GM12878 (cell line): ENCODE measurements around the gene AP1AR. TPM values are rescaled to one million over a fixed set of nuclear protein-coding genes. Genes with fewer than 3 reads are reported as not detected.

Experiments used
- ATAC-seq: fragments of 200-7000 bp; cut with Tn5 transposase; 3 replicates; pipeline ENCODE4 v1.9.1; 2020; ENCODE audit warnings: mild to moderate bottlenecking, moderate library complexity
- BruUV-seq: library from RNA; stranded (reverse); fragments of 400-500 nt; replicated peaks from 2 replicates; lab custom pipeline; 2021; lab: Mats Ljungman, UMichigan
- CTCF ChIA-PET: fragments of 300-600 bp; sonication (Branson Sonifier 250); formaldehyde crosslinking; extraction: SDS; loops from one replicate; lab custom pipeline; 2021; ENCODE audit warnings: inconsistent platforms; lab: Yijun Ruan, JAX
- POLR2A ChIA-PET: fragments of 350-600 bp; formaldehyde crosslinking; extraction: SDS; loops from one replicate; lab custom pipeline; 2021; ENCODE audit warnings: inconsistent platforms; lab: Charles Lee
- RAD21 ChIA-PET: fragments of 300-600 bp; sonication (Branson Sonifier 250); formaldehyde crosslinking; loops from one replicate; lab custom pipeline; 2023; ENCODE audit warnings: antibody characterized with exemption; ENCODE audit not compliant: unreplicated experiment; lab: Charles Lee
- SMC1A ChIA-PET: fragments of 300-600 bp; sonication (Branson Sonifier 250); formaldehyde crosslinking; loops from one replicate; lab custom pipeline; 2023; ENCODE audit not compliant: unreplicated experiment, uncharacterized antibody; lab: Charles Lee
- DNase-seq: peaks from one replicate; pipeline ENCODE4 v3.0.0-alpha.2; 2011; ENCODE audit warnings: low read depth, low spot score
- FAIRE-seq: peaks from 3 replicates; lab custom pipeline; 2011; peaks lifted over from hg19 to GRCh38; lab: Jason Lieb, UNC
- H2AFZ ChIP-seq: 2 replicates; pipeline ENCODE4 v1.6.0; 2011; ENCODE audit warnings: low read depth, low read length, control low read depth; ENCODE audit not compliant: control insufficient read depth
- H3K27ac ChIP-seq: 2 replicates; pipeline ENCODE4 v1.5.1; 2011; ENCODE audit warnings: control low read depth; ENCODE audit not compliant: control insufficient read depth, insufficient read depth
- H3K27me3 ChIP-seq, 2 experiments: replicated peaks in 1 of 2; 2 replicates each; pipeline versions ENCODE4 v1.6.0 to v1.6.1; 2011; ENCODE audit warnings: low read length in 1 of 2; ENCODE audit not compliant: control insufficient read depth in 2 of 2, insufficient read depth in 2 of 2
- H3K36me3 ChIP-seq, 2 experiments: 2 replicates each; pipeline ENCODE4 v1.5.1; 2011; ENCODE audit warnings: low read length in 1 of 2; ENCODE audit not compliant: control insufficient read depth in 2 of 2, insufficient read depth in 2 of 2
- H3K4me1 ChIP-seq: 2 replicates; pipeline ENCODE4 v1.6.1; 2011; ENCODE audit warnings: mild to moderate bottlenecking, low read length, moderate library complexity, mixed read lengths; ENCODE audit not compliant: control insufficient read depth, insufficient read depth
- H3K4me2 ChIP-seq: 2 replicates; pipeline ENCODE4 v1.6.0; 2011; ENCODE audit warnings: control low read depth; ENCODE audit not compliant: control insufficient read depth, insufficient read depth
- H3K4me3 ChIP-seq: fragments of 200-600 bp; sonication (generic); 2 replicates; pipeline ENCODE4 v1.5.1; 2016
- H3K79me2 ChIP-seq: 2 replicates; pipeline ENCODE4 v1.6.0; 2011; ENCODE audit warnings: low read length; ENCODE audit not compliant: control insufficient read depth, insufficient read depth
- H3K9ac ChIP-seq: 2 replicates; pipeline ENCODE4 v1.8.0; 2011; ENCODE audit warnings: low read length, control low read depth, mixed read lengths; ENCODE audit not compliant: control insufficient read depth, insufficient read depth
- H3K9me3 ChIP-seq: replicated peaks from 3 replicates; pipeline ENCODE4 v1.5.1; 2011; ENCODE audit warnings: mild to moderate bottlenecking, low read length; ENCODE audit not compliant: control insufficient read depth, insufficient read depth
- H4K20me1 ChIP-seq: 2 replicates; pipeline ENCODE4 v1.6.0; 2011; ENCODE audit not compliant: control insufficient read depth, insufficient read depth
- BACH1 ChIP-seq: fragments of 450-650 bp; IDR thresholded peaks from 2 replicates; pipeline ENCODE4 v1.6.1; 2017; ENCODE audit warnings: mild to moderate bottlenecking, borderline replicate concordance
- BHLHE40 ChIP-seq, 2 experiments: fragments of 450-650 bp in 1 of 2; IDR thresholded peaks; 2 replicates each; pipeline ENCODE4 v1.6.1; 2011 to 2017; ENCODE audit warnings: low read depth in 2 of 2, borderline replicate concordance in 1 of 2, improper control_type of control experiment in 1 of 2, low read length in 1 of 2, mild to moderate bottlenecking in 1 of 2
- MEF2B ChIP-seq: fragments of 450-650 bp; IDR thresholded peaks from 2 replicates; pipeline ENCODE4 v1.6.1; 2018; ENCODE audit warnings: mild to moderate bottlenecking, moderate library complexity; ENCODE audit not compliant: partially characterized antibody, poor library complexity, severe bottlenecking
- MTA2 ChIP-seq: fragments of 450-650 bp; IDR thresholded peaks from 2 replicates; pipeline ENCODE4 v1.6.1; 2016; ENCODE audit warnings: low read depth, mild to moderate bottlenecking, moderate library complexity
- NBN ChIP-seq: fragments of 450-650 bp; IDR thresholded peaks from 2 replicates; pipeline ENCODE4 v1.6.1; 2016
- POLR2AphosphoS5 ChIP-seq: IDR thresholded peaks from 2 replicates; pipeline ENCODE4 v1.6.1; 2011; ENCODE audit warnings: mild to moderate bottlenecking, low read length, inconsistent platforms
- SMAD1 ChIP-seq: fragments of 450-650 bp; IDR thresholded peaks from 2 replicates; pipeline ENCODE4 v1.6.1; 2018; ENCODE audit warnings: mild to moderate bottlenecking, low read depth; ENCODE audit not compliant: partially characterized antibody
- TBL1XR1 ChIP-seq: IDR thresholded peaks from 2 replicates; pipeline ENCODE4 v1.6.1; 2012; ENCODE audit warnings: low read depth, low read length, improper control_type of control experiment
- TCF12 ChIP-seq: IDR thresholded peaks from 2 replicates; pipeline ENCODE4 v1.6.1; 2011; ENCODE audit warnings: low read depth, mild to moderate bottlenecking, low read length
- WGBS: methylation state at CpG from one replicate; pipeline ENCODE4 v1.1.6; 2016; ENCODE audit warnings: low lambda C conversion rate; ENCODE audit not compliant: insufficient replicate concordance, insufficient coverage; ENCODE audit errors: missing lambda C conversion rate; 5-methylcytosine and 5-hydroxymethylcytosine counted together
- in situ Hi-C: fragments of 300-500 bp; cut with MboI; formaldehyde crosslinking; loops from 9 replicates; pipeline ENCODE4 v1.14.3; 2018; ENCODE audit warnings: mixed read lengths
- intact Hi-C: fragments of 100-400 bp; cut with micrococcal nuclease; formaldehyde crosslinking; loops from one replicate; pipeline ENCODE4 v1.14.2; 2022; ENCODE audit not compliant: unreplicated experiment
- polyA plus RNA-seq, 11 experiments: library from polyadenylated mRNA; depleted of rRNA in 4 of 11; unstranded in 6 of 11; stranded (reverse) in 5 of 11; fragments of >200 nt; fragmentation: Nextera tagmentation in 4 of 11; fragmentation: Illumina TruSeq in 1 of 11; extraction: Ambion mirVana in 4 of 11; extraction: Trizol in 1 of 11; gene quantifications; 1 replicate in 1 of 11; 2 replicates in 10 of 11; pipeline versions ENCODE4 v1.2.1 to v1.2.3, GENCODE V29; 2011 to 2016; ENCODE audit warnings: inconsistent platforms in 2 of 11, missing spikeins in 2 of 11, low read depth in 1 of 11
- total RNA-seq, 4 experiments: library from RNA; depleted of rRNA in 3 of 4; stranded (reverse); fragments of >200 nt in 3 of 4; fragmentation: Illumina TruSeq in 1 of 4; extraction: Trizol in 1 of 4; gene quantifications; 2 replicates each; pipeline versions ENCODE4 v1.2.1 to v1.2.3, GENCODE V29; 2013 to 2021
- TF ChIP-seq, protein P1 (sequence below): fragments of 450-650 bp; formaldehyde crosslinking; IDR thresholded peaks from 2 replicates; pipeline ENCODE4 v1.4.0; 2022; ENCODE audit warnings: mild to moderate bottlenecking, moderate library complexity
- TF ChIP-seq, protein P2 (sequence below): IDR thresholded peaks from 2 replicates; pipeline ENCODE4 v1.6.1; 2011; ENCODE audit warnings: mild to moderate bottlenecking, low read depth, low read length, moderate library complexity; ENCODE audit not compliant: insufficient replicate concordance
- TF ChIP-seq, protein P3 (sequence below): fragments of 450-650 bp; IDR thresholded peaks from 2 replicates; pipeline ENCODE4 v1.6.1; 2016; ENCODE audit warnings: mild to moderate bottlenecking

Gene AP1AR
- total and polyA plus RNA-seq, 10 of the 15 experiments (the other 5 are each of a cell fraction or from before 2014, with no cell fraction given): 5.6 to 29.1 (median 16.3) TPM

DNA sequence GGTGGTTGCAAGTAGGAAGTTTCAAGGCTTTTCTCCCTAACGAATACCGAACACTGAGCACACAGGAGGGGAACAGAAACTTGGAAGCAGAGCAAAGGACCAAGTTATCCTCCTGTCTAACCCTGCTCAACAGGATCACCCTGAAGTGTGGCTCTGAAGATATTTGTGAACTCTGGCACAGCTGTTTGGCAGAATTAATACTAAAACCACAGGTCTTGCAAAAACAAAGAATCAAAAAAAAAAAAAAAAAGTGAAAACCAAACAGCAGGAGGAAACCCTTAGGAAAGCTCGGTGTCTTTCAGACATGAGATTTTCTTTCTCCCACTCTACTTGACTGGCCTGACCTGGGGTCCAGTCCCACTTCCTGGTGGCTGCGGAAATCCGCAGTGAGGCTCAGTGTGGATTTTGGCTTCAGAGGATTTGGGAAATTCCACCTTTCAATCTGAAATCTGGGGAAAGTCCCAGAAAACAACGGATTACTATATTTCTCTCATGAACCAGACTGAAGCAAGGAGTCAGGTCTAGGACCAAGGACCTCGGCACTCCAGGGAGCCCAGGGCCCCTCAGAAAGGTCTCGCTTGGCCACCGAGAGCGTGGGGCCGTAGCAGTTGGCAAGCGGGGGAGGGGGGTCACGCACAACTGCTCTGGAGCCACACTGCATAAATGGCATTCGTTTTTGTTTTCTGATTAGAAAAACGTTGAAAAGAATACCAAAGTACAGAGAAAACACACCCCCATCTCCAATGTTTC is 53.2 kb downstream of the AP1AR start (continued):
- TF ChIP-seq, protein P1, sequence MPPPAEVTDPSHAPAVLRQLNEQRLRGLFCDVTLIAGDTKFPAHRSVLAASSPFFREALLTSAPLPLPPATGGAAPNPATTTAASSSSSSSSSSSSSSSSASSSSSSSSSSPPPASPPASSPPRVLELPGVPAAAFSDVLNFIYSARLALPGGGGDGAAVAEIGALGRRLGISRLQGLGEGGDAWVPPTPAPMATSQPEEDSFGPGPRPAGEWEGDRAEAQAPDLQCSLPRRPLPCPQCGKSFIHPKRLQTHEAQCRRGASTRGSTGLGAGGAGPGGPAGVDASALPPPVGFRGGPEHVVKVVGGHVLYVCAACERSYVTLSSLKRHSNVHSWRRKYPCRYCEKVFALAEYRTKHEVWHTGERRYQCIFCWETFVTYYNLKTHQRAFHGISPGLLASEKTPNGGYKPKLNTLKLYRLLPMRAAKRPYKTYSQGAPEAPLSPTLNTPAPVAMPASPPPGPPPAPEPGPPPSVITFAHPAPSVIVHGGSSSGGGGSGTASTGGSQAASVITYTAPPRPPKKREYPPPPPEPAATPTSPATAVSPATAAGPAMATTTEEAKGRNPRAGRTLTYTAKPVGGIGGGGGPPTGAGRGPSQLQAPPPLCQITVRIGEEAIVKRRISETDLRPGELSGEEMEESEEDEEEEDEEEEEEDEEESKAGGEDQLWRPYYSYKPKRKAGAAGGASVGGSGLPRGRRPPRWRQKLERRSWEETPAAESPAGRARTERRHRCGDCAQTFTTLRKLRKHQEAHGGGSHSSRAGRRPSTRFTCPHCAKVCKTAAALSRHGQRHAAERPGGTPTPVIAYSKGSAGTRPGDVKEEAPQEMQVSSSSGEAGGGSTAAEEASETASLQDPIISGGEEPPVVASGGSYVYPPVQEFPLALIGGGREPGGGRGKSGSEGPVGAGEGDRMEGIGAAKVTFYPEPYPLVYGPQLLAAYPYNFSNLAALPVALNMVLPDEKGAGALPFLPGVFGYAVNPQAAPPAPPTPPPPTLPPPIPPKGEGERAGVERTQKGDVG (CRISPR knock-in tag): no peak

DNA sequence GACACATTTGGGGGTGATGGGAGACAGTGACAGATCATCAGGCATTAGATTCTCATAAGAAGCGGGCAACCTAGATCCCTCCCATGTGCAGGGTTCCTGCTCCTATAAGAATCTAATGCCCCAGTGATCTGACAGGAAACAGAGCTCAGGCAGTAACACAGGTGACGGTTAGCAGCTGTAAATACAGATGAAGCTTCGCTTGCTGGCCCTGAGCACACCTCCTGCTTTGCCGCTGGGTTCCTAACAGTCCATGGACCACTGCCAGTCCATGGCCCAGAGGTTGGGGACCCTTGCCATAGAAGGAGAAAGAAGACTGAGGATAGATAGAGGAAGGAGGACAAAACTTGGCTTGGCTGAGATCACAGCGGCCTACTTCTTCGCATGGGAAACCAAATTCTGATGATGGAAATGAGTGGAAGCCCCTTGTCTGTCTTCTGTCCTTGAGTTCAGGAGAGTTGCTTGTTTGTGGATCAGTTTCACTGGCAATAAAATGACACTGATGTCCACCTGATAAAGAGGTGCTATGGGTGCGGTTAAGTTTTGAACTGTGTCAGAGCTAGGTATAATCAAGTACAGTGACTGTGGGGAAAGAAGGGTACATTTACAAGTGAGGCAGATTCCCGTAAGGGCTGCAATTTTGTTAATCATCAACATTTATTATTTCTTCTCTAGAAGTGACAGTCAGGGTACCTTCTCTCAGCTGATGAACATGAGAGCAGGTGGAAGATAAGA is 55.8 kb downstream of the AP1AR start:
- no TSS peak for BruUV-seq
- peaks cover 3% of the 10 kb centered on the region; the same call in 1 of the 2 replicates for H4K20me1 ChIP-seq
- H3K36me3 ChIP-seq: peaks cover 0 to 2% of the 10 kb centered on the region in 2 experiments; a peak in 1 of 4 replicates
- H3K4me2 ChIP-seq: peak overlapping the region; percentile 94
- H3K9ac ChIP-seq: peak overlapping the region; percentile 99
- H3K4me3 ChIP-seq: peak overlapping the region; percentile 80
- ChIA-PET RAD21 (interaction anchor here (0.8 to 14.1 kb wide), 16 partner anchors 8 to 327 kb away, joined by 3 to 151 read pairs (median 4); partner anchors contain the start of genes ALPK1, AP1AR and NEUROG2), SMC1A (interaction anchor here (0.6 to 22.9 kb wide), 13 partner anchors 8 to 230 kb away, joined by 3 to 247 read pairs (median 10); partner anchors contain the start of gene ALPK1), CTCF (interaction anchor here (0.6 to 4.8 kb wide), 17 partner anchors 9 to 237 kb away, joined by 3 to 27 read pairs (median 6); partner anchors contain the start of genes ALPK1 and NEUROG2), POLR2A (interaction anchor here (1.1 to 7.2 kb wide), 12 partner anchors 8 to 229 kb away, joined by 3 to 61 read pairs (median 16); partner anchors contain the start of genes ALPK1, AP1AR and NEUROG2)
- H3K4me1 ChIP-seq: peaks cover 24% of the 10 kb centered on the region
- no peaks in the 10 kb centered on the region for H3K27me3 ChIP-seq
- H2AFZ ChIP-seq: peak overlapping the region; percentile 45
- peak; percentile 17 for ATAC-seq
- peak overlapping the region; percentile 99 for H3K27ac ChIP-seq
- intact Hi-C loops (loop anchor here (5.0 to 10.0 kb wide), 2 partner anchors 450 to 1477 kb away; partner anchors contain the start of gene CAMK2D), in situ Hi-C loops (no loop called here)
- WGBS: 0% methylated on average over 8 of the region's 8 CpGs
- no peak for DNase-seq
- H3K9me3 ChIP-seq: no peaks in the 10 kb centered on the region; the same call in 2 of the 3 replicates
- peaks cover 69% of the 10 kb centered on the region for H3K79me2 ChIP-seq
- peak; percentile 23 for FAIRE-seq
- peak; percentile 12 for TF ChIP-seq MEF2B
- TF ChIP-seq SMAD1: peak; percentile 13
- TF ChIP-seq, protein P2, sequence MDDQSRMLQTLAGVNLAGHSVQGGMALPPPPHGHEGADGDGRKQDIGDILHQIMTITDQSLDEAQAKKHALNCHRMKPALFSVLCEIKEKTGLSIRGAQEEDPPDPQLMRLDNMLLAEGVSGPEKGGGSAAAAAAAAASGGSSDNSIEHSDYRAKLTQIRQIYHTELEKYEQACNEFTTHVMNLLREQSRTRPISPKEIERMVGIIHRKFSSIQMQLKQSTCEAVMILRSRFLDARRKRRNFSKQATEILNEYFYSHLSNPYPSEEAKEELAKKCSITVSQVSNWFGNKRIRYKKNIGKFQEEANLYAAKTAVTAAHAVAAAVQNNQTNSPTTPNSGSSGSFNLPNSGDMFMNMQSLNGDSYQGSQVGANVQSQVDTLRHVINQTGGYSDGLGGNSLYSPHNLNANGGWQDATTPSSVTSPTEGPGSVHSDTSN: peak; percentile 57
- TF ChIP-seq POLR2AphosphoS5: peak; percentile 89
- TF ChIP-seq TBL1XR1: no peak
- TF ChIP-seq, protein P3, sequence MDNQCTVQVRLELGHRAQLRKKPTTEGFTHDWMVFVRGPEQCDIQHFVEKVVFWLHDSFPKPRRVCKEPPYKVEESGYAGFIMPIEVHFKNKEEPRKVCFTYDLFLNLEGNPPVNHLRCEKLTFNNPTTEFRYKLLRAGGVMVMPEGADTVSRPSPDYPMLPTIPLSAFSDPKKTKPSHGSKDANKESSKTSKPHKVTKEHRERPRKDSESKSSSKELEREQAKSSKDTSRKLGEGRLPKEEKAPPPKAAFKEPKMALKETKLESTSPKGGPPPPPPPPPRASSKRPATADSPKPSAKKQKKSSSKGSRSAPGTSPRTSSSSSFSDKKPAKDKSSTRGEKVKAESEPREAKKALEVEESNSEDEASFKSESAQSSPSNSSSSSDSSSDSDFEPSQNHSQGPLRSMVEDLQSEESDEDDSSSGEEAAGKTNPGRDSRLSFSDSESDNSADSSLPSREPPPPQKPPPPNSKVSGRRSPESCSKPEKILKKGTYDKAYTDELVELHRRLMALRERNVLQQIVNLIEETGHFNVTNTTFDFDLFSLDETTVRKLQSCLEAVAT: peak; percentile 98
- TF ChIP-seq TCF12: peak; percentile 75
- TF ChIP-seq MTA2: no peak; the same call in 1 of the 2 replicates
- TF ChIP-seq BHLHE40 (IDR thresholded peaks at IDR 0.05; ENCODE audit: borderline replicate concordance in 1 of 2, low read depth in 2 of 2, low read length in 1 of 2): 0 out of 4 replicates have a peak, but pooled peaks of 1 of the 2 experiments have one; percentile 37
- peak; percentile 3 for TF ChIP-seq BACH1
- TF ChIP-seq NBN: 0 out of 2 replicates have a peak, but pooled peaks have one; percentile 44
